ENCODE measurements around the gene IFNGR1.
"Not testable (repeated sequence)": the region's sequence is repeated elsewhere in the genome, so short reads cannot be mapped to it uniquely, and the experiment has no call there.

IFNGR1 gene

GRCh38 chr6:137218917-137219663 lies at the start of gene IFNGR1:
Gene IFNGR1, minus strand, starts transcription at chr6:137219385. Its CDS starts 58 bp downstream, at chr6:137219327.
- peak; percentile 82 to 91 for DNase-seq

- DNase-seq, result no peak
Measured at GRCh38 chr6:137268911-137269310, 49.7 kb upstream of the IFNGR1 start.

- DNase-seq, result no peak
Measured at GRCh38 chr6:137266309-137266586, 47.1 kb upstream of the IFNGR1 start.

GRCh38 chr6:137265561-137266308 lies 46.5 kb upstream of the IFNGR1 start:
- peak; percentile 78 to 91 for DNase-seq

- peak; percentile 53 to 62 for DNase-seq
Measured at GRCh38 chr6:137264311-137265075, 45.3 kb upstream of the IFNGR1 start.

- no peak for DNase-seq
Measured at GRCh38 chr6:137261761-137262160, 42.6 kb upstream of the IFNGR1 start.

- no peak for DNase-seq
Measured at GRCh38 chr6:137261361-137261760, 42.2 kb upstream of the IFNGR1 start.

- no peak for DNase-seq
Measured at GRCh38 chr6:137260217-137260616, 41.0 kb upstream of the IFNGR1 start.

- DNase-seq, result no peak
Measured at GRCh38 chr6:137259349-137259748, 40.2 kb upstream of the IFNGR1 start.

- no peak for DNase-seq
Measured at GRCh38 chr6:137258170-137258569, 39.0 kb upstream of the IFNGR1 start.

- DNase-seq, result no peak
Measured at GRCh38 chr6:137256350-137257103, 37.3 kb upstream of the IFNGR1 start.

GRCh38 chr6:137254966-137255365 lies 35.8 kb upstream of the IFNGR1 start:
- no peak for DNase-seq

GRCh38 chr6:137254430-137254829 lies 35.2 kb upstream of the IFNGR1 start:
- DNase-seq, result not testable (repeated sequence)

GRCh38 chr6:137248702-137249101 lies 29.5 kb upstream of the IFNGR1 start:
- no peak for DNase-seq

GRCh38 chr6:137247724-137248123 lies 28.5 kb upstream of the IFNGR1 start:
- DNase-seq, result no peak

- DNase-seq, result no peak
Measured at GRCh38 chr6:137246791-137247202, 27.6 kb upstream of the IFNGR1 start.

GRCh38 chr6:137246164-137246563 lies 27.0 kb upstream of the IFNGR1 start:
- DNase-seq, result no peak

GRCh38 chr6:137241481-137242038 lies 22.4 kb upstream of the IFNGR1 start:
- no peak for DNase-seq

- no peak for DNase-seq
Measured at GRCh38 chr6:137240168-137240567, 21.0 kb upstream of the IFNGR1 start.

GRCh38 chr6:137237413-137238170 lies 18.4 kb upstream of the IFNGR1 start:
- DNase-seq, result no peak

- DNase-seq, result no peak
Measured at GRCh38 chr6:137236581-137237355, 17.6 kb upstream of the IFNGR1 start.
